Thoracic aorta (tissue), 2 donors: ENCODE data around the gene CUX1. TPM values are rescaled to one million over a fixed set of nuclear protein-coding genes. Genes with fewer than 3 reads are reported as not detected.
"Not testable (repeated sequence)": the region's sequence is repeated elsewhere in the genome, so short reads cannot be mapped to it uniquely, and the experiment has no call there.

Experiments used
- ATAC-seq: fragments of 150-250 bp; one replicate; pipeline ENCODE4 v1.8.0; 2017; ENCODE audit warnings: low read depth; ENCODE audit not compliant: insufficient number of reproducible peaks, low FRiP score
- DNase-seq: peaks from one replicate; pipeline ENCODE4 v3.0.0-alpha.2; 2020; ENCODE audit warnings: low spot score
- H3K27ac ChIP-seq, 2 donors: fragments of 200-600 bp; sonication (generic); 1 replicate in 1 of 2; 2 replicates in 1 of 2; pipeline ENCODE4 v1.5.1; 2016; ENCODE audit warnings: mild to moderate bottlenecking in 2 of 2, moderate library complexity in 2 of 2
- H3K27me3 ChIP-seq: fragments of 200-600 bp; sonication (generic); replicated peaks from 2 replicates; pipeline ENCODE4 v1.6.0; 2016; ENCODE audit warnings: mild to moderate bottlenecking; ENCODE audit not compliant: insufficient read depth
- H3K36me3 ChIP-seq: fragments of 200-600 bp; sonication (generic); one replicate; pipeline ENCODE4 v1.5.1; 2016
- H3K4me1 ChIP-seq, 2 donors: fragments of 200-600 bp; sonication (generic); 1 replicate in 1 of 2; 2 replicates in 1 of 2; pipeline versions ENCODE4 v1.5.1 to v1.6.0; 2016; ENCODE audit warnings: low read depth in 2 of 2, mild to moderate bottlenecking in 1 of 2; ENCODE audit not compliant: control insufficient read depth in 1 of 2
- H3K4me3 ChIP-seq: fragments of 200-600 bp; sonication (generic); 2 replicates; pipeline ENCODE4 v1.5.1; 2016; ENCODE audit warnings: mild to moderate bottlenecking
- H3K9me3 ChIP-seq: fragments of 200-600 bp; sonication (generic); 2 replicates; pipeline ENCODE4 v1.5.1; 2016
- CTCF ChIP-seq: fragments of 200-600 bp; sonication (generic); IDR thresholded peaks from one replicate; pipeline ENCODE4 v1.5.1; 2019; ENCODE audit warnings: antibody characterized with exemption
- total RNA-seq, 2 donors: library from RNA; depleted of rRNA; stranded (reverse); fragments of >200 nt; gene quantifications; one replicate each; pipeline versions ENCODE4 v1.1.0 to v1.2.3, GENCODE V29; 2016

Gene CUX1
- total RNA-seq, 2 donors from 2014 or later: 85.0 to 179 TPM

GRCh38 chr7:101835136-101835535, 17.7 kb downstream of the CUX1 start:
- no peaks in the 10 kb centered on the region for H3K36me3 ChIP-seq
- no peak for TF ChIP-seq CTCF
- H3K4me1 ChIP-seq: no peaks in the 10 kb centered on the region
- ATAC-seq (no peak), DNase-seq (no peak)
- no peaks in the 10 kb centered on the region for H3K9me3 ChIP-seq
- no peak overlapping the region for H3K4me3 ChIP-seq
- H3K27me3 ChIP-seq: no peaks in the 10 kb centered on the region
- H3K27ac ChIP-seq: no peak overlapping the region

GRCh38 chr7:101837433-101837832, 20.0 kb downstream of the CUX1 start:
- H3K9me3 ChIP-seq, H3K4me3 ChIP-seq, ATAC-seq, H3K36me3 ChIP-seq, H3K27me3 ChIP-seq, DNase-seq, H3K27ac ChIP-seq, H3K4me1 ChIP-seq: not testable (repeated sequence)

GRCh38 chr7:101838837-101839483, 21.5 kb downstream of the CUX1 start:
- no peak for TF ChIP-seq CTCF
- Histone ChIP-seq H3K27ac (no peak overlapping the region), H3K4me3 (no peak overlapping the region), H3K27me3 (no peaks in the 10 kb centered on the region), H3K9me3 (no peaks in the 10 kb centered on the region), H3K4me1 (peaks cover 0 to 2% of the 10 kb centered on the region in 2 donors), H3K36me3 (no peaks in the 10 kb centered on the region)
- no peak for ATAC-seq
- no peak for DNase-seq

GRCh38 chr7:101841328-101841727, 23.9 kb downstream of the CUX1 start:
- Histone ChIP-seq H3K27ac (no peak overlapping the region), H3K4me1 (peaks cover 0 to 2% of the 10 kb centered on the region in 2 donors), H3K9me3 (no peaks in the 10 kb centered on the region), H3K36me3 (no peaks in the 10 kb centered on the region), H3K27me3 (no peaks in the 10 kb centered on the region), H3K4me3 (no peak overlapping the region)
- ATAC-seq: no peak
- no peak for DNase-seq
- no peak for TF ChIP-seq CTCF

- H3K4me1 ChIP-seq: peaks cover 6% of the 10 kb centered on the region in 2 donors
- H3K9me3 ChIP-seq: no peaks in the 10 kb centered on the region
- H3K27ac ChIP-seq: no peak overlapping the region
- no peaks in the 10 kb centered on the region for H3K36me3 ChIP-seq
- ATAC-seq (no peak), DNase-seq (no peak)
- H3K4me3 ChIP-seq: no peak overlapping the region
- TF ChIP-seq CTCF: no peak
- no peaks in the 10 kb centered on the region for H3K27me3 ChIP-seq
Measured at GRCh38 chr7:101843293-101844271, 26.2 kb downstream of the CUX1 start.
